GM12878 (cell line): ENCODE data around the gene CAMKK1. TPM values are rescaled to one million over a fixed set of nuclear protein-coding genes. Genes with fewer than 3 reads are reported as not detected.

Experiments
- ATAC-seq: fragments of 200-7000 bp; cut with Tn5 transposase; 3 replicates; pipeline ENCODE4 v1.9.1; 2020; ENCODE audit warnings: mild to moderate bottlenecking, moderate library complexity
- BruUV-seq: library from RNA; stranded (reverse); fragments of 400-500 nt; replicated peaks from 2 replicates; lab custom pipeline; 2021; lab: Mats Ljungman, UMichigan
- CTCF ChIA-PET: fragments of 300-600 bp; sonication (Branson Sonifier 250); formaldehyde crosslinking; extraction: SDS; loops from one replicate; lab custom pipeline; 2021; ENCODE audit warnings: inconsistent platforms; lab: Yijun Ruan, JAX
- POLR2A ChIA-PET: fragments of 350-600 bp; formaldehyde crosslinking; extraction: SDS; loops from one replicate; lab custom pipeline; 2021; ENCODE audit warnings: inconsistent platforms; lab: Charles Lee
- RAD21 ChIA-PET: fragments of 300-600 bp; sonication (Branson Sonifier 250); formaldehyde crosslinking; loops from one replicate; lab custom pipeline; 2023; ENCODE audit warnings: antibody characterized with exemption; ENCODE audit not compliant: unreplicated experiment; lab: Charles Lee
- SMC1A ChIA-PET: fragments of 300-600 bp; sonication (Branson Sonifier 250); formaldehyde crosslinking; loops from one replicate; lab custom pipeline; 2023; ENCODE audit not compliant: unreplicated experiment, uncharacterized antibody; lab: Charles Lee
- DNase-seq: peaks from one replicate; pipeline ENCODE4 v3.0.0-alpha.2; 2011; ENCODE audit warnings: low read depth, low spot score
- FAIRE-seq: peaks from 3 replicates; lab custom pipeline; 2011; peaks lifted over from hg19 to GRCh38; lab: Jason Lieb, UNC
- H2AFZ ChIP-seq: 2 replicates; pipeline ENCODE4 v1.6.0; 2011; ENCODE audit warnings: low read depth, low read length, control low read depth; ENCODE audit not compliant: control insufficient read depth
- H3K27ac ChIP-seq: 2 replicates; pipeline ENCODE4 v1.5.1; 2011; ENCODE audit warnings: control low read depth; ENCODE audit not compliant: control insufficient read depth, insufficient read depth
- H3K27me3 ChIP-seq, 2 experiments: replicated peaks in 1 of 2; 2 replicates each; pipeline versions ENCODE4 v1.6.0 to v1.6.1; 2011; ENCODE audit warnings: low read length in 1 of 2; ENCODE audit not compliant: control insufficient read depth in 2 of 2, insufficient read depth in 2 of 2
- H3K36me3 ChIP-seq, 2 experiments: 2 replicates each; pipeline ENCODE4 v1.5.1; 2011; ENCODE audit warnings: low read length in 1 of 2; ENCODE audit not compliant: control insufficient read depth in 2 of 2, insufficient read depth in 2 of 2
- H3K4me1 ChIP-seq: 2 replicates; pipeline ENCODE4 v1.6.1; 2011; ENCODE audit warnings: mild to moderate bottlenecking, low read length, moderate library complexity, mixed read lengths; ENCODE audit not compliant: control insufficient read depth, insufficient read depth
- H3K4me2 ChIP-seq: 2 replicates; pipeline ENCODE4 v1.6.0; 2011; ENCODE audit warnings: control low read depth; ENCODE audit not compliant: control insufficient read depth, insufficient read depth
- H3K4me3 ChIP-seq: fragments of 200-600 bp; sonication (generic); 2 replicates; pipeline ENCODE4 v1.5.1; 2016
- H3K79me2 ChIP-seq: 2 replicates; pipeline ENCODE4 v1.6.0; 2011; ENCODE audit warnings: low read length; ENCODE audit not compliant: control insufficient read depth, insufficient read depth
- H3K9ac ChIP-seq: 2 replicates; pipeline ENCODE4 v1.8.0; 2011; ENCODE audit warnings: low read length, control low read depth, mixed read lengths; ENCODE audit not compliant: control insufficient read depth, insufficient read depth
- H3K9me3 ChIP-seq: replicated peaks from 3 replicates; pipeline ENCODE4 v1.5.1; 2011; ENCODE audit warnings: mild to moderate bottlenecking, low read length; ENCODE audit not compliant: control insufficient read depth, insufficient read depth
- H4K20me1 ChIP-seq: 2 replicates; pipeline ENCODE4 v1.6.0; 2011; ENCODE audit not compliant: control insufficient read depth, insufficient read depth
- CUX1 ChIP-seq: IDR thresholded peaks from 2 replicates; pipeline ENCODE4 v1.6.1; 2012; ENCODE audit warnings: improper control_type of control experiment, low read depth, low read length; ENCODE audit not compliant: insufficient replicate concordance
- E4F1 ChIP-seq: fragments of 450-650 bp; IDR thresholded peaks from 2 replicates; pipeline ENCODE4 v1.6.1; 2018; ENCODE audit warnings: borderline replicate concordance, mild to moderate bottlenecking; ENCODE audit not compliant: partially characterized antibody
- TAF1 ChIP-seq: IDR thresholded peaks from 2 replicates; pipeline ENCODE4 v1.6.1; 2011; ENCODE audit warnings: mild to moderate bottlenecking, low read depth, low read length, borderline replicate concordance
- TARDBP ChIP-seq: IDR thresholded peaks from 2 replicates; pipeline ENCODE4 v1.6.1; 2016; ENCODE audit warnings: borderline replicate concordance
- ZNF687 ChIP-seq: fragments of 450-650 bp; IDR thresholded peaks from 2 replicates; pipeline ENCODE4 v1.6.1; 2017; ENCODE audit warnings: mild to moderate bottlenecking, moderate library complexity
- ZSCAN29 ChIP-seq: fragments of 450-650 bp; IDR thresholded peaks from 2 replicates; pipeline ENCODE4 v1.6.1; 2017; ENCODE audit warnings: mild to moderate bottlenecking, moderate library complexity
- ZZZ3 ChIP-seq: IDR thresholded peaks from 2 replicates; pipeline ENCODE4 v1.6.1; 2011; ENCODE audit warnings: low read depth; ENCODE audit not compliant: control insufficient read depth, insufficient read length
- WGBS: methylation state at CpG from one replicate; pipeline ENCODE4 v1.1.6; 2016; ENCODE audit warnings: low lambda C conversion rate; ENCODE audit not compliant: insufficient replicate concordance, insufficient coverage; ENCODE audit errors: missing lambda C conversion rate; 5-methylcytosine and 5-hydroxymethylcytosine counted together
- in situ Hi-C: fragments of 300-500 bp; cut with MboI; formaldehyde crosslinking; loops from 9 replicates; pipeline ENCODE4 v1.14.3; 2018; ENCODE audit warnings: mixed read lengths
- intact Hi-C: fragments of 100-400 bp; cut with micrococcal nuclease; formaldehyde crosslinking; loops from one replicate; pipeline ENCODE4 v1.14.2; 2022; ENCODE audit not compliant: unreplicated experiment
- polyA plus RNA-seq, 11 experiments: library from polyadenylated mRNA; depleted of rRNA in 4 of 11; unstranded in 6 of 11; stranded (reverse) in 5 of 11; fragments of >200 nt; fragmentation: Nextera tagmentation in 4 of 11; fragmentation: Illumina TruSeq in 1 of 11; extraction: Ambion mirVana in 4 of 11; extraction: Trizol in 1 of 11; gene quantifications; 1 replicate in 1 of 11; 2 replicates in 10 of 11; pipeline versions ENCODE4 v1.2.1 to v1.2.3, GENCODE V29; 2011 to 2016; ENCODE audit warnings: inconsistent platforms in 2 of 11, missing spikeins in 2 of 11, low read depth in 1 of 11
- total RNA-seq, 4 experiments: library from RNA; depleted of rRNA in 3 of 4; stranded (reverse); fragments of >200 nt in 3 of 4; fragmentation: Illumina TruSeq in 1 of 4; extraction: Trizol in 1 of 4; gene quantifications; 2 replicates each; pipeline versions ENCODE4 v1.2.1 to v1.2.3, GENCODE V29; 2013 to 2021

The CAMKK1 gene
- total and polyA plus RNA-seq, 10 of the 15 experiments (the other 5 are each of a cell fraction or from before 2014, with no cell fraction given), result 0.06 to 0.84 (median 0.37) TPM

GRCh38 chr17:3861761-3862681, 30.8 kb downstream of the CAMKK1 start:
- POLR2A ChIA-PET, result interaction anchor here (0.5 to 1.3 kb wide), 2 partner anchors 213 to 1542 kb away, joined by 3 to 4 read pairs; no protein-coding TSS in a partner anchor
- no peaks in the 10 kb centered on the region for H3K9me3 ChIP-seq
- no peak for FAIRE-seq
- H3K27me3 ChIP-seq, result no peaks in the 10 kb centered on the region
- CTCF ChIA-PET, result interaction anchor here (0.7 to 4.7 kb wide), 6 partner anchors 45 to 213 kb away, joined by 3 to 29 read pairs (median 5); no protein-coding TSS in a partner anchor
- RAD21 ChIA-PET, result interaction anchor here (0.8 to 1.3 kb wide), 4 partner anchors 55 to 125 kb away, joined by 3 to 4 read pairs (median 4); no protein-coding TSS in a partner anchor
- WGBS, result 62% methylated on average over 22 of the region's 28 CpGs
- H4K20me1 ChIP-seq, result no peaks in the 10 kb centered on the region
- intact Hi-C loops, result loop anchor here (2.0 kb wide), 1 partner anchor 51 kb away; no protein-coding TSS in a partner anchor
- H3K9ac ChIP-seq, result no peak overlapping the region
- SMC1A ChIA-PET, result interaction anchor here (1.0 to 1.4 kb wide), 4 partner anchors 11 to 213 kb away, joined by 3 read pairs; no protein-coding TSS in a partner anchor
- BruUV-seq, result no TSS peak
- H3K4me1 ChIP-seq, result no peaks in the 10 kb centered on the region
- no peaks in the 10 kb centered on the region for H3K36me3 ChIP-seq
- in situ Hi-C loops, result no loop called here
- no peak for ATAC-seq
- no peak overlapping the region for H3K27ac ChIP-seq
- H3K4me2 ChIP-seq, result no peak overlapping the region
- no peaks in the 10 kb centered on the region for H3K79me2 ChIP-seq
- no peak for DNase-seq
- no peak overlapping the region for H3K4me3 ChIP-seq
- H2AFZ ChIP-seq, result no peak overlapping the region
- TF ChIP-seq TAF1 (no peak), E4F1 (no peak), ZZZ3 (no peak), TARDBP (no peak), ZNF687 (no peak), ZSCAN29 (no peak), CUX1 (no peak)
